GM10266 (cell line): ENCODE data around the gene COL23A1.
"Not testable (repeated sequence)": the region's sequence is repeated elsewhere in the genome, so short reads cannot be mapped to it uniquely, and the experiment has no call there.

Experiments used
- DNase-seq: peaks from one replicate; pipeline ENCODE4 v3.0.0; 2012; ENCODE audit errors: extremely low spot score
- TF ChIP-seq, protein P1 (sequence below): IDR thresholded peaks from 2 replicates; pipeline ENCODE4 v1.5.1; 2012; ENCODE audit warnings: mild to moderate bottlenecking, low read depth; ENCODE audit not compliant: control insufficient read depth, insufficient read depth; ENCODE audit errors: missing control alignments

COL23A1 gene

DNA sequence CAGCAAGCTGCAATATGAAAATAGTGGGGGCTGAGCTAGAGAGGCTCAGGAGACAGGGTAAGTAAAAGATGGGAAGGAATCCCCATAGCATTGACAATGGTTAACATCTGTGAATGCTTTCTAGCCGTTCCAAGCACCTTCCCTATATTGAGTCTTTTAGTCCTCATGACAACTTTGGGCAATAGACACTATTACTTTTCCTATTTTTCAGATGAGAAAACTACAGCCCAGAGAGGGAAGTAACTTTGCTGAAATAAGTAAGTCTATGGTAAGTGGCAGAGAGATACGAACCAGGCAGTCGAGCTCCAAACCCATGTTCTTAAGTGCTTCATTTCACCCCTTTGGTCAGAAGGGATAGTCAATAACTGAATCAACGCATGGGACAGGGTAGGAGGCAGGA, 94.5 kb downstream of the COL23A1 start:
- TF ChIP-seq, protein P1, sequence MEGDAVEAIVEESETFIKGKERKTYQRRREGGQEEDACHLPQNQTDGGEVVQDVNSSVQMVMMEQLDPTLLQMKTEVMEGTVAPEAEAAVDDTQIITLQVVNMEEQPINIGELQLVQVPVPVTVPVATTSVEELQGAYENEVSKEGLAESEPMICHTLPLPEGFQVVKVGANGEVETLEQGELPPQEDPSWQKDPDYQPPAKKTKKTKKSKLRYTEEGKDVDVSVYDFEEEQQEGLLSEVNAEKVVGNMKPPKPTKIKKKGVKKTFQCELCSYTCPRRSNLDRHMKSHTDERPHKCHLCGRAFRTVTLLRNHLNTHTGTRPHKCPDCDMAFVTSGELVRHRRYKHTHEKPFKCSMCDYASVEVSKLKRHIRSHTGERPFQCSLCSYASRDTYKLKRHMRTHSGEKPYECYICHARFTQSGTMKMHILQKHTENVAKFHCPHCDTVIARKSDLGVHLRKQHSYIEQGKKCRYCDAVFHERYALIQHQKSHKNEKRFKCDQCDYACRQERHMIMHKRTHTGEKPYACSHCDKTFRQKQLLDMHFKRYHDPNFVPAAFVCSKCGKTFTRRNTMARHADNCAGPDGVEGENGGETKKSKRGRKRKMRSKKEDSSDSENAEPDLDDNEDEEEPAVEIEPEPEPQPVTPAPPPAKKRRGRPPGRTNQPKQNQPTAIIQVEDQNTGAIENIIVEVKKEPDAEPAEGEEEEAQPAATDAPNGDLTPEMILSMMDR, result no peak
- no peak for DNase-seq

DNA sequence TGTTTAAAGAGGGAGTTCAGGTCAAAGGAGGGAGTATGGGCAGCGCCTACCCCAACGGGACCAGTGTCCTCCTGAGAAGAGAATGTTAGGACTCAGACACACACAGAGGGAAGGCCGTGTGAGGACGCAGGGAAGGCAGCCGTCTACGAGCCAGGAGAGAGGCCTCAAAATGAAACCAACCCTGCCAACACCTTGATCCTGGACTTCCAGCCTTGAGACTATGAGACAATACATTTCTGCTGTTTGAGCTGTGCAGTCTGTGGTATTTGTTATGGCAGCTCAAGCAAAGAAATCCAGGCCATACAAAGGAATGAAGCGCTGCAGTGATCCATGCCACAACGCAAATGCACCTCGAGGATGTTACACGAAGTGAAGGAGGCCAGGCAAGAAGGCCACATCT, 97.9 kb downstream of the COL23A1 start:
- no peak for DNase-seq
- TF ChIP-seq, protein P1, result no peak

DNA sequence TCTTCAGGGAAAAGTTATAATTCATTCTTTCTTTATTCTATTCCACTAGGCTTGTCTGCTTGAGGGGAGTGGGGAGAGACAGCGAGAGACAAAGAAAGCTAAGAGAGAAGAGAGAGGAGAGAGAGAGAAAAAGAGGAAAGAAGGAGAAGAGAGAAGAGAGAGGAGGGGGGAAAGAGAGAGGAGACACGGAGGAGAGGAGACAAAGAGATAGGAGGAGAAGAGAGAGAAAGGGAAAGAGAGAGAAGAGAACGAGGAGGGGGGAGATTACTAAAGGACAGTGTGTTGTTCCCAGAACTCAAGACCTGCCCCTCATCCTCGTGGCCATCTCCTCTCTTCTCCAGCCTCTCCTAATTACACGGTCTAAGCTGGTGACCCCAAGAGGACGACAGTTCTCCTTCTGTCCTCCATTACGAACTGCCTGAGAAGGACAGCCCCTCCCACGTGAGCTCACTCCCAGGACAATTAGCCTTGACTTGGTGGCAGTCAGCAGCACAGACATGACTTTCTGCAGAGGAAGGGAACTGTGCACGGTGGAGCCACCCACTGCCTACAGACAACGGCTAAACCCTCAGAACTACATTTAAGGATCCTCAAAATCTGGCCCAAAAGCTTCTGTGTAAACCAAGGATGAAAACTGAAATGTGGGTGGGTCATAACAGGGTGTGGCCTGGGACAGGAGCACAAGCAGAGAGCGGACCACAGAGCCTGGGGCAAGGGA, 99.1 kb downstream of the COL23A1 start:
- no peak for DNase-seq
- TF ChIP-seq, protein P1, result no peak

DNA sequence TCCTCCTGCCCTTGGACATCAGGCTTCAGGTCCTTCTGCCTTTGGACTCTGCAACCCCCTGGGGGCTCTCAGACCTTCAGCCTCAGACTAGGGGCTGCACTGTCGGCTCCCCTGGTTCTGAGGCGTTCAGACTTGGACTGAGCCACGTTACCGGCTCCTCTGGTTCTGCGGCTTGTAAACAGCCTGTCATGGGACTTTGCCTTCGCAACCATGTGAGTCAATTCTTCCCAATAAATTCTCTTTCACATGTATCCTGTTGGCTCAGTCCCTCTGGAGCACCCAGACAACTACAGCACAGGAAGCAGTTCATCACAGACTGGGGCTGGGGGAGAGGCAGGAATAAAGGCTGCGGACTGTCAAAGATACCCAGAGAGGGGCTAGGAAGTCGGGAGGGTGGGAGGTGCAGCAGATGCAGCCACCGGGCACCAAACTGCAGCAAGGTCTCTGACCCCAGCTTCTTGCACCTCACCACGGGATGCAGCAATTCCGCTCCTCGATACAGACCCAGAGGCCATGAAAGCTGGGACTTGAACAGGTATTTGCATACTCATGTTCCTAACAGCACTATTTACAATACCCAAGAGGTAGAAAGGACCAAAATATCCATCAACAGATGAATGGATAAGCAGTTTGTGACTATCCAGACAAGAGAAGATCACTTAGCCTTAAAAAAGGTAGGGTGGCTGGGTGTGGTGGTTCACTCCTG, 100.8 kb downstream of the COL23A1 start:
- no peak for DNase-seq

DNA sequence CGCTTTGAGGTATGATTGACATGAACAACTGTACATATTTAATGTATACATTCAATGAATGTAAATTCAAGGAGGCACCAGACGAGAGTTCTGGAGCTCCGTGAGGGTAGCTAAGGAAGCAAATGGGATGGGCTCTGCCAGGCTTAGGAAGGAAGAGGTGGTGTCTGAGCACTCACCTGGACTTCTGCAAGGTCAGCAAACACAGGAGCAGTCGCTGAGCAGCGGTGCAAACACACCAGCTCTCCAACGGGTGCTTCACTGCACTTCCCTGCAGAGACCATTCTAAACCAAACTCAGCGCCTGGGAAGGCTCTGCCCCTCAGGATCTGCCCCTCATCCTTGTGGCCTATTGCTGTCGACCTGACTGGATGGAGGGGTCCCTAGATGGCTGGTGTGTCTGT, 101.5 kb downstream of the COL23A1 start:
- no peak for DNase-seq
- TF ChIP-seq, protein P1, result no peak

More for the DNA sequence above, 100.8 kb downstream of the COL23A1 start:
- TF ChIP-seq, protein P1, result no peak

DNA sequence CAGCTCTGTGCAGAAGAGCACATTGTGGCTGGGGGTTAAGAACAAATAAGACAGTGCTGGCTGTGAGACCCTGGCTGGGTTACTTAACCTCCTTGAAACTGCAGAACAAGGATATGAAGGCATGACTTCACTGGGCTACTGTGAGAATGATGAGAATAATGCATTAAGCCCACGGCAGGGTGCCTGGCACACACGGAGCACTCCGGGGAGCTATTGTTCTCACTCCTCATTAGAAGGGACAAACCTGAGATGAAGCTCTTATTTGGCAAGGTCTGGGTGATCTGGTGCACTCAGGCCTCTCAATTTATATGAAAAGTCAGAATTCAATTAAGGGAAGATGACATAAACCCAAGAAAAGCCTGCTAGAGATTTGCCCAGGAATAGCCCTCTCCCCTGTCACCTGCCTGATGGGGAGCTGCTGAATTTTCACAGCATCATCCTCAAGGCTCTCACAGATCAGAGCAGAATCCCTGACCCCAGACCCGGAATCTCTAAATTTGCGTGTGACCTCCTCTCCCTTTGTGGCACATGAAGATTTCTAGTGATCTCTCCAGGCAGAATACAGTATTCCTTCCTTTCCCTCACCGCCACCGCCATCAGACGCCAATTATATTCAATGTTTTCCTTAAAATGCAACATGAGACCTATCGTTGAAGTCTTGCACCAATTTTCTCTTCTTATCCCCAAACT, 102.1 kb downstream of the COL23A1 start:
- no peak for DNase-seq
- TF ChIP-seq, protein P1, result no peak

DNA sequence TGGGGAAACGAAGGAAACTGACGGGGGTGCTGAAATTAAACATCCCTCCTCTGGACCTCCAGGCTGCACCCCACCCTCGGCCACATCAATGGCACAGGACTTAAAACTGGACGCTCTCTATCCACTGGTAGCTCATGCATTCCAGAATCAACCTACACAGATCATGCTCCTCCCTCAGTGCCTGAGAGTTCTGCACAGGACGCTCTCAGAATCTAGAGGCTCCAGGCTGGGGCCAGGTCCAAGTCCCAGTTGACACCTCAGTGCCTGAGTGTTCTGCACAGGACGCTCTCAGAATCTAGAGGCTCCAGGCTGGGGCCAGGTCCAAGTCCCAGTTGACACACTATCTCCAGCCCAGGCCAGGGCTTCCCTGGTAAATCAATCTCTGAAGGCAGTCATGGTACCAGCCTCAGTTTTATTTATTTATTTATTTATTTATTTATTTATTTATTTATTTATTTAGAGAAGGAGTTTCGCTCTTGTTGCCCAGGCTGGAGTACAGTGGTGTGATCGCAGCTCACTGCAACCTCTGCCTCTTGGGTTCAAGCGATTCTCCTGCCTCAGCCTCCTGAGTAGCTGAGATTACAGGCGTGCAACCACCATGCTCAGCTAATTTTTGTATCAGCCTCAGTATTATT, 103.2 kb downstream of the COL23A1 start:
- not testable (repeated sequence) for DNase-seq
